ENCODE measurements around the gene TMEM132A. TPM values are rescaled to one million over a fixed set of nuclear protein-coding genes. Genes with fewer than 3 reads are reported as not detected.

Gene TMEM132A
- total RNA-seq, 1 experiment from 2014 or later = 84.2 TPM

DNA sequence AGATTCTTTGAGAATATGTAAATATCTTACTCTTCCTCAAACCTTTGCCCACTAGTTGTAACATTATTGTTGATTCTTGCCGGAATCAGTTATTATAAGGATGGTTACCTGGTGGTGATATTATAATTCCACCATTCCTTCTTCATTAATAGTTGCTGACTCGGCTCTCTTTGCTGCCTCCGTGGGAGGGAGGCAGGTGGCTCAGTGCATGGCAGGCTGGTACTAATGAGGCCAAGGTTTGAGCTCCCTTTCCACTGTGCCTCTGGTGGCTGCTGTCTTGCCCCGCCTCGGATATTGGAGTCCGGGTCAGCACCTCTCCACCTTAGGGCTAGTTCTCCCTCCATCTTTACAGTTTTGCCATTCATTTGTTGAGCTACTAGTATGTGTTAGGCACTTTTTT lies 59.9 kb downstream of the TMEM132A start:
- H3K4me2 ChIP-seq (ENCODE audit: low read length) = no peak overlapping the region
- no peaks in the 10 kb centered on the region for H4K20me1 ChIP-seq (ENCODE audit: low read length)
- ATAC-seq (no peak), DNase-seq (no peak)
- POLR2A ChIA-PET (ENCODE audit: unreplicated experiment) = interaction anchor here (0.6 kb wide), 1 partner anchor 44 kb away, joined by 3 read pairs; no protein-coding TSS in a partner anchor
- 0 out of 2 replicates have a peak, but pooled peaks cover 8% of the 10 kb centered on the region for H3K27me3 ChIP-seq (ENCODE audit: low read length)
- no peak overlapping the region for H3K4me3 ChIP-seq (ENCODE audit: low read length)
- TF ChIP-seq, protein P1, sequence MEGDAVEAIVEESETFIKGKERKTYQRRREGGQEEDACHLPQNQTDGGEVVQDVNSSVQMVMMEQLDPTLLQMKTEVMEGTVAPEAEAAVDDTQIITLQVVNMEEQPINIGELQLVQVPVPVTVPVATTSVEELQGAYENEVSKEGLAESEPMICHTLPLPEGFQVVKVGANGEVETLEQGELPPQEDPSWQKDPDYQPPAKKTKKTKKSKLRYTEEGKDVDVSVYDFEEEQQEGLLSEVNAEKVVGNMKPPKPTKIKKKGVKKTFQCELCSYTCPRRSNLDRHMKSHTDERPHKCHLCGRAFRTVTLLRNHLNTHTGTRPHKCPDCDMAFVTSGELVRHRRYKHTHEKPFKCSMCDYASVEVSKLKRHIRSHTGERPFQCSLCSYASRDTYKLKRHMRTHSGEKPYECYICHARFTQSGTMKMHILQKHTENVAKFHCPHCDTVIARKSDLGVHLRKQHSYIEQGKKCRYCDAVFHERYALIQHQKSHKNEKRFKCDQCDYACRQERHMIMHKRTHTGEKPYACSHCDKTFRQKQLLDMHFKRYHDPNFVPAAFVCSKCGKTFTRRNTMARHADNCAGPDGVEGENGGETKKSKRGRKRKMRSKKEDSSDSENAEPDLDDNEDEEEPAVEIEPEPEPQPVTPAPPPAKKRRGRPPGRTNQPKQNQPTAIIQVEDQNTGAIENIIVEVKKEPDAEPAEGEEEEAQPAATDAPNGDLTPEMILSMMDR (conservative IDR thresholded peaks at IDR 0.05; ENCODE audit: low read depth, low read length) = no peak
- no peak for TF ChIP-seq EZH2phosphoT487 (IDR thresholded peaks at IDR 0.05; ENCODE audit: borderline replicate concordance, low read length)
- no peak for TF ChIP-seq EZH2 (IDR thresholded peaks at IDR 0.05; ENCODE audit: low read length, unreplicated experiment)
- no peaks in the 10 kb centered on the region for H3K36me3 ChIP-seq (ENCODE audit: low read depth, low read length)
- H3K79me2 ChIP-seq (ENCODE audit: low read length) = no peaks in the 10 kb centered on the region
- no peak overlapping the region for H3K27ac ChIP-seq (ENCODE audit: low read length)
- peaks cover 16% of the 10 kb centered on the region for H3K4me1 ChIP-seq (ENCODE audit: insufficient read depth, low read length)
- H3K9me3 ChIP-seq (ENCODE audit: low read length) = no peaks in the 10 kb centered on the region
- CTCF ChIA-PET = no interaction called here
- H3F3A ChIP-seq (ENCODE audit: low read length, unreplicated experiment) = no peaks in the 10 kb centered on the region
- H2AFZ ChIP-seq (ENCODE audit: low read length) = no peak overlapping the region
- intact Hi-C loops (cut with micrococcal nuclease) = no loop called here
- H3K9me2 ChIP-seq (replicated peaks; ENCODE audit: low read length) = no peaks in the 10 kb centered on the region
- BruUV-seq (replicated peaks) = no TSS peak
- H3K9ac ChIP-seq (ENCODE audit: low read length) = no peak overlapping the region

DNA sequence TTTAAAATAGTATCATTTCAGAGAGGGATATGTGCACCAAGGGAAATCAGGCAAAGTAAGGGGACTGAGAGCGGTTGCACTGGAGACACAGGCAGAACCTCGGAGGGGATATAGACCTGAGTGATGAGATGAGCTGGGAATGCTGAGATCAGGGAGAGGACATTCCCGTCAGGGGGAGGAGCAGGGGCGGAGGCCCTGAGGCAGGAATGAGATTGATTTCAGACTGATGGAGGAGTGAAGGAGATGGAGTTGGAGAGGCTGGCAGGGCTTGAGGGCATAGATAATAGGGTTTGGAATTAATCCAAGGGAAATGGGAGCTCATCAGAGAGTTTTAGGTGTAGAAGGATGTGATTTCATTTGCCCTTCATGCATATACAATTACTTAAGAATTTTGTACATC lies 60.4 kb downstream of the TMEM132A start:
- intact Hi-C loops (cut with micrococcal nuclease) = no loop called here
- Histone ChIP-seq H4K20me1 (ENCODE audit: low read length) (no peaks in the 10 kb centered on the region), H3K9me2 (replicated peaks; ENCODE audit: low read length) (no peaks in the 10 kb centered on the region), H3K9me3 (ENCODE audit: low read length) (no peaks in the 10 kb centered on the region), H3K27ac (ENCODE audit: low read length) (no peak overlapping the region), H3K4me1 (ENCODE audit: insufficient read depth, low read length) (peaks cover 16% of the 10 kb centered on the region), H3K27me3 (ENCODE audit: low read length) (0 out of 2 replicates have a peak, but pooled peaks cover 13% of the 10 kb centered on the region), H3K4me3 (ENCODE audit: low read length) (no peak overlapping the region), H3K79me2 (ENCODE audit: low read length) (no peaks in the 10 kb centered on the region), H3F3A (ENCODE audit: low read length, unreplicated experiment) (no peaks in the 10 kb centered on the region), H3K4me2 (ENCODE audit: low read length) (no peak overlapping the region), H3K36me3 (ENCODE audit: low read depth, low read length) (no peaks in the 10 kb centered on the region), H3K9ac (ENCODE audit: low read length) (no peak overlapping the region), H2AFZ (ENCODE audit: low read length) (no peak overlapping the region)
- ATAC-seq (no peak), DNase-seq (no peak)
- BruUV-seq (replicated peaks) = no TSS peak
- TF ChIP-seq EZH2 (IDR thresholded peaks at IDR 0.05; ENCODE audit: low read length, unreplicated experiment) (no peak), EZH2phosphoT487 (IDR thresholded peaks at IDR 0.05; ENCODE audit: borderline replicate concordance, low read length) (no peak)
- TF ChIP-seq, protein P1 (conservative IDR thresholded peaks at IDR 0.05; ENCODE audit: low read depth, low read length) = no peak
- POLR2A ChIA-PET (ENCODE audit: unreplicated experiment) = interaction anchor here (0.6 kb wide), 1 partner anchor 43 kb away, joined by 3 read pairs; no protein-coding TSS in a partner anchor
- CTCF ChIA-PET = no interaction called here

DNA sequence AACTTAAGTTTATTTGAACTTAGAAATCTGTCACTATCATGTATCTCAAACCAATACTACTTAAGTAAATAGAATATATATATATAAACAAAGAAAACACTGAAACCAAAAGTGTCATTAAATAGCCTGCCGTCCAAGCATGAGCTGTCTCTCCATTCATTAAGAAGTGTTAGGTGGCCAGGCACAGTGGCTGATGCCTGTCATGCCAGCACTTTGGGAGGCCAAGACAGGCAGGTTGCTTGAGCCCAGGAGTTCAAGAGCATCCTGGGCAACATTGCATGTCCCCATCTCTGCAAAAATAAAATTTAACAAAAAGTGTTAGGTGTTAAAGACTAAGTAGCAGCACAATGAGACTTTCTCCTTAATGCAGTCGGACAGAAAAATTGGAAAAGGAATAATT lies 61.2 kb downstream of the TMEM132A start:
- H3K27ac ChIP-seq (ENCODE audit: low read length) = no peak overlapping the region
- no peaks in the 10 kb centered on the region for H3K9me3 ChIP-seq (ENCODE audit: low read length)
- ChIA-PET CTCF (no interaction called here), POLR2A (ENCODE audit: unreplicated experiment) (no interaction called here)
- no peaks in the 10 kb centered on the region for H3K79me2 ChIP-seq (ENCODE audit: low read length)
- H2AFZ ChIP-seq (ENCODE audit: low read length) = no peak overlapping the region
- H3K9me2 ChIP-seq (replicated peaks; ENCODE audit: low read length) = no peaks in the 10 kb centered on the region
- intact Hi-C loops (cut with micrococcal nuclease) = no loop called here
- TF ChIP-seq EZH2phosphoT487 (IDR thresholded peaks at IDR 0.05; ENCODE audit: borderline replicate concordance, low read length) (no peak), EZH2 (IDR thresholded peaks at IDR 0.05; ENCODE audit: low read length, unreplicated experiment) (no peak)
- TF ChIP-seq, protein P1 (conservative IDR thresholded peaks at IDR 0.05; ENCODE audit: low read depth, low read length) = no peak
- H3K4me1 ChIP-seq (ENCODE audit: insufficient read depth, low read length) = peaks cover 16% of the 10 kb centered on the region
- no peaks in the 10 kb centered on the region for H4K20me1 ChIP-seq (ENCODE audit: low read length)
- H3K36me3 ChIP-seq (ENCODE audit: low read depth, low read length) = no peaks in the 10 kb centered on the region
- no peak overlapping the region for H3K9ac ChIP-seq (ENCODE audit: low read length)
- no peak overlapping the region for H3K4me3 ChIP-seq (ENCODE audit: low read length)
- no peaks in the 10 kb centered on the region for H3F3A ChIP-seq (ENCODE audit: low read length, unreplicated experiment)
- H3K27me3 ChIP-seq (ENCODE audit: low read length) = 0 out of 2 replicates have a peak, but pooled peaks cover 16% of the 10 kb centered on the region
- peak overlapping the region; percentile 41; the same call in 1 of the 2 replicates for H3K4me2 ChIP-seq (ENCODE audit: low read length)
- ATAC-seq (no peak), DNase-seq (no peak)
- no TSS peak for BruUV-seq (replicated peaks)

All from PC-3 (cell line).